Measurements from ENCODE around the gene KPRP. TPM values are rescaled to one million over a fixed set of nuclear protein-coding genes. Genes with fewer than 3 reads are reported as not detected.

Gene KPRP
- total RNA-seq, 1 experiment from 2014 or later: not detected

DNA sequence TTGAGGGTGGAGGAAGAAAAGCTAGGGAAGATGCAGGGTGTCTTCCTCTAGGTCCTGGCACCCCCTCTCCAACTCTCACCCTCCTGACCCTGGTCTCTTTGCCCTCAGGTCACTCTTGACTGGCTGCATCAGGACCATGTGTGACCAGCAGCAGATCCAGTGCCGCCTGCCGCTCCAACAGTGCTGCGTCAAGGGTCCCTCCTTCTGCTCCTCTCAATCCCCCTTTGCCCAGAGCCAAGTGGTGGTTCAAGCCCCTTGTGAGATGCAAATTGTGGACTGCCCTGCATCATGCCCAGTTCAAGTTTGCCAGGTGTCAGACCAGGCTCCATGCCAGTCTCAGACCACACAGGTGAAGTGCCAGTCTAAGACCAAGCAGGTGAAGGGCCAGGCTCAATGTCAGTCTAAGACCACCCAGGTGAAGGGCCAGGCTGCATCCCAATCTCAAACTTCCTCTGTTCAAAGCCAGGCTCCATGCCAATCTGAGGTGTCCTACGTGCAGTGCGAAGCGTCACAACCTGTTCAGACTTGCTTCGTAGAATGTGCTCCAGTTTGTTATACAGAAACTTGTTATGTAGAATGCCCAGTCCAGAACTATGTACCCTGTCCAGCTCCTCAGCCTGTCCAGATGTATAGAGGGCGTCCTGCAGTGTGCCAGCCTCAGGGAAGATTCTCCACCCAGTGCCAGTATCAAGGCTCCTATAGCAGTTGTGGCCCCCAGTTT lies 1.8 kb downstream of the KPRP start:
- no peak overlapping the region for H3K4me3 ChIP-seq
- no peaks in the 10 kb centered on the region for H3K9me3 ChIP-seq
- DNase-seq: no peak
- no peaks in the 10 kb centered on the region for H3K36me3 ChIP-seq
- no peaks in the 10 kb centered on the region for H3K27me3 ChIP-seq

DNA sequence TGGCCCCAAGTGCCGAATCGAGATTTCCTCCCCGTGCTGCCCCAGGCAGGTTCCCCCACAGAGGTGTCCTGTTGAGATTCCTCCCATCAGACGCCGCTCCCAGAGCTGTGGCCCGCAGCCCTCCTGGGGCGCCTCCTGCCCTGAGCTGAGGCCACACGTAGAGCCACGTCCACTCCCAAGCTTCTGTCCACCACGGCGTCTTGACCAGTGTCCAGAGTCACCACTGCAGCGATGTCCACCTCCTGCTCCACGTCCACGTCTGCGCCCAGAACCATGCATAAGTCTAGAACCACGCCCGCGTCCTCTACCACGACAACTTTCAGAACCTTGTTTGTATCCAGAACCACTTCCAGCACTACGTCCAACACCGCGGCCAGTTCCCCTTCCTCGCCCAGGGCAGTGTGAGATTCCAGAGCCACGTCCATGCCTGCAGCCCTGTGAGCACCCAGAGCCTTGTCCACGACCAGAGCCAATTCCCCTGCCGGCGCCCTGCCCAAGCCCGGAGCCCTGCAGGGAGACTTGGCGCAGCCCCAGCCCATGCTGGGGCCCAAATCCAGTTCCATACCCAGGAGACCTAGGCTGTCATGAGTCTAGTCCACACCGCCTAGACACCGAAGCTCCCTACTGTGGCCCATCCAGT lies 2.8 kb downstream of the KPRP start:
- Histone ChIP-seq H3K36me3 (no peaks in the 10 kb centered on the region), H3K4me3 (no peak overlapping the region), H3K27me3 (no peaks in the 10 kb centered on the region), H3K9me3 (no peaks in the 10 kb centered on the region)
- DNase-seq: no peak

DNA sequence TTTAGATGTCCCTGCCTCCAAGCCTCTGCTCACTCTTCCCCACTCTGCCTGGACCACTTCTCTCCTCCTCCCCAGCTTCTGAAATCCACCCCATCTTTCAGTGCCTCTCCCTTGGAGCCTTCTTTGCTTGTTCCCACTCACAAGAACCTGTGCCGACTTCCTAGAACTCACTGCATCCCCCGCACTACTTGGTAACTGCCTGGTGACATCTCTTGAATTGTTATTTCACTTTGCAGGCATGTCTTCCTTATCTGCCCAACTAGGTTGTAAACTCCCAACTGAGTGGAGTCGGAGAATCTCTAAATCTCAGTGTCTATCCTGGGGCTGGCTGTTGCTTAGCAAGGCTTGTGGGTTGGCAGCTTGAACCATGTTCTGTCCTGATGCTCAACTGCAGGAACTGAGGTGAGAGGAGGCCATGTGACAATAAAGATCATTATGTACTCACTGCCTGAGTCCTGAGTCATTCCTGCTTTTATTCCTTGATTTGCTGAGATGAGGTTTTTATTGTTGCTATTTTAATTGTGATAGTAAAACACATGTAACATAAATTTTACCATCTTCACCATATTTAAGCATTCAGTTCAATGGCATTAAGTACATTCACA lies 3.9 kb downstream of the KPRP start:
- H3K9me3 ChIP-seq: no peaks in the 10 kb centered on the region
- DNase-seq: no peak
- H3K27me3 ChIP-seq: no peaks in the 10 kb centered on the region

DNA sequence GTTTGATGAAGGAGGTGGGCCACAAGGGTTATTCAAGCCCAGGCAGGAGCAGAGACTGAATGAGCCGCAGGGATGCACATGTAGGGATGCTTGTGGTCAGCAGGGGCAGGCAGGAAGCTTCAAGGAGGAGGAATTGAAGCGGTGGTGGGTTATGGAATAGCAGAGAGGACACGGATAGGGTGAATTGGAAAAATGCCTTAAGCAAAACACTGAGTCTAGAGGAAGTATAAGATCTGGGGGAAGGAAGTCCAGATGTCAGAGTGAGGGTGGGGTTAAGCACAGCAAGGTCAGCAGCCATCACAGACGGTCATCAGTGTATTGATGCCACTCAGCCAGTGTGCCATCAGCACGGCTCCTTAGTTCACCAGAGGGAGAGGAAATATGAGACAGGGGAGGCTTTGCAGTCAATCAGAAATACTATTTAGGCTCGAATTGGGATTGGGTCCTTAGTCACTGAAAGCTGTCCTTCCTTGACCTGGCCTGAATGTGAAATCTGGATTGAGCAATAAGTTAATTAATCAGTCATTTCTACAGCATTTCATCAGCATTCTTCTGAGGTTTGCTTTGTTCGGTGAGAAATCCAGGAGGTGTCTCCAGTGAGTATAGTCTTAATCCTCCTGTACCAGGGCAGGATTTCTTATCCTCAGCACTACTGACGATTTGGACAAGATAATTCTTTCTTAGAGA lies 11.2 kb downstream of the KPRP start:
- no peak for DNase-seq
- H3K9me3 ChIP-seq: no peaks in the 10 kb centered on the region
- no peaks in the 10 kb centered on the region for H3K36me3 ChIP-seq
- H3K4me3 ChIP-seq: no peak overlapping the region
- no peaks in the 10 kb centered on the region for H3K27me3 ChIP-seq

More for the DNA sequence above, 3.9 kb downstream of the KPRP start:
- no peak overlapping the region for H3K4me3 ChIP-seq
- no peaks in the 10 kb centered on the region for H3K36me3 ChIP-seq

DNA sequence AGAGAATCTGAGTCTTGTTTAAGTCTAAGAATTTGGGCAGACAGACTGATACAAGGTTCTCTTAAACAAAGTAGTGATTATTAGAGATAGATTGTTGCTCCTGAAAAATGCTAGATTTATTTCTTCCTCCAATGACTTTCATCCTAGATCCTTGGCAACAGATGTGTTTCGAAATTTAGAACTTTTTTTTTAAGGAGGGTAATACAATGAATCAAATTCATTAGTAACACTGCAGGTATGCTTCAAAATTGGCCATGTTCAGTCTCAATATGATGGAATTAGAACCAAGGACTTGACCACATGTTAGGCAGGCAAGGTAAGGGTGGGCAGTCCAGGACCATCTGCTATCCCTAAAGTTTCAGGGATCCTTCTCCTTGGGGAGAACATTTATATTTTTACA lies 12.6 kb downstream of the KPRP start:
- DNase-seq: no peak
- Histone ChIP-seq H3K9me3 (no peaks in the 10 kb centered on the region), H3K36me3 (no peaks in the 10 kb centered on the region), H3K27me3 (no peaks in the 10 kb centered on the region), H3K4me3 (no peak overlapping the region)

DNA sequence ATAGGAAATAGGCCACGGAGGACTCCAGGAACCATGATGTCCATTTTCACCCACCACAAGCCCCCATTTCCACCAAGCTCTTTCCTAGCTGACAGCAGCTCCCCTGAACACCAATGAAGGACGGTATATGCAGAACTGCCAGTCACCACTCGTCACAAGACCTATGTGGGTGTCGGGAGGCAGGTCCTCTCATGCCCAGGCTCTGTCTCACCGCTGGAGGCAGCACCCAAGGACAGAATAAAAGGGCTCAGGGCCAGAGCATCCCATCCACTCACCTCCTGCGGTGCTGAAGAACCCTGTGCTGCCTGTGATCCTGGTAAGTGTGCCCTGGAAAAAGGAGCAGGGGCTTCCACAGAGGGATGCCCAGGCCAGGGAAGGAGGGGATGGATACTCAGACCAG lies 17.1 kb downstream of the KPRP start, which contains the start of gene LCE1F:
TSS of gene LCE1F (plus strand) at position 266 of the 400 bp plus-strand sequence. CDS start 1,232 bp downstream, outside the sequence.
- H3K9me3 ChIP-seq: no peaks in the 10 kb centered on the region
- no peaks in the 10 kb centered on the region for H3K36me3 ChIP-seq
- no peak for DNase-seq
- H3K27me3 ChIP-seq: no peaks in the 10 kb centered on the region
- H3K4me3 ChIP-seq: no peak within 1 kb of the TSS

DNA sequence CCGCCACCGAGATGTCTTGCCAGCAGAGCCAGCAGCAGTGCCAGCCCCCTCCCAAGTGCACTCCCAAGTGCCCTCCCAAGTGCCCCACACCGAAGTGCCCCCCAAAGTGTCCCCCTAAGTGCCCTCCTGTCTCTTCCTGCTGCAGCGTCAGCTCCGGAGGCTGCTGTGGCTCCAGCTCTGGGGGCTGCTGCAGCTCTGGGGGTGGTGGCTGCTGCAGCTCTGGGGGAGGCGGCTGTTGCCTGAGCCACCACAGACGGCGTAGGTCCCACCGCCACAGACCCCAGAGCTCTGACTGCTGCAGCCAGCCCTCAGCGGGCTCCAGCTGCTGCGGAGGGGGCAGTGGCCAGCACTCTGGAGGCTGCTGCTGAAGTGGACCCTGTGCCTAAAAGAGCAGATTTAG lies 18.5 kb downstream of the KPRP start:
- DNase-seq: no peak
- H3K27me3 ChIP-seq: no peaks in the 10 kb centered on the region
- H3K9me3 ChIP-seq: no peaks in the 10 kb centered on the region
- no peak overlapping the region for H3K4me3 ChIP-seq
- H3K36me3 ChIP-seq: no peaks in the 10 kb centered on the region

DNA sequence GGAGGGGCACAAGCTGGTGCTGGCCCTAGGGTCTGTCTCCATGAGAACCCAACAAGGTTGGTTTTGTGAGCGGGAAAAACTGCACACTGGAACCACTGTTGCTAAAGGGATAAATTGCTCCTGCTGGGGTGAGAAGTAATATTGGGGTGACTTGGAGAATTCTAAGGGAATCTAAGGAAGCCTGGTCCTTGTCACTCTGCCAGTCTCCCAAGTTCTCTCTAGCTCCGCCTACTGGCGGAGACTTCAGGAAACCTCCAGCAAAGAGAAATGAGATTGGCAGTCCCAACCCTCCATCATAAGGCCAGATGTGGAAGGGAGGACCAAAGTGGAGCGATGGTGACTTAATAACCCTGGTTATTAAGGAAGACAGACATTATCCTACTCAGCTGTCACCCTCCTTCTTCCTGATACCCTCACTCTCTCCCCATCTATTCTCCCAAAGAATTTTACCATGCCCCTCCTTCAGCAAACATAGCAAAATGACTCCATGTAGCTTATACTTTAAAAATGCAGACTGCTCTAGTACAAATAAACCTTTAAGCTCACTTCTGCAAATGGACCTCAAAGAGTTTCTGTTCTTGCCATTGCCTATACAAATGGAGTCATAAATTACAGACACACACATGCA lies 19.8 kb downstream of the KPRP start:
- H3K9me3 ChIP-seq: no peaks in the 10 kb centered on the region
- no peaks in the 10 kb centered on the region for H3K27me3 ChIP-seq
- no peaks in the 10 kb centered on the region for H3K36me3 ChIP-seq
- no peak overlapping the region for H3K4me3 ChIP-seq
- no peak for DNase-seq

DNA sequence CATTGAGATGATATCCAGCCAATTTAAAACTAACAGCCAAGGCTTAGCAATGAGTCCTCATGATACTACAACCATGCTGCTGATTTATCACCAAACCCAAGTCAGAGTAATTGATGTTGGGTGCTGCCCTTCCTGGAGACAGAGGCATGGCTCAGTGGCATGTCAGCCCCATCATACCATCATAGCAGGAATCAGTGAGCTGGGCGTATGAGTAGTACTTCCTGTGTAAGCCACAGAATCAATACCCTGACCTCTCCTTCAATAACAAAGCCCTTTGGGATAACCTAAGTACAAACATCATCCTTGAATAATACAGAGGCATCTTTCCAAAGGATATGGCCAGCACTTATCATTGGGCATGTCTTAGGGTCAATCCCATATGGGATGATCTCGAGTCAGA lies 25.3 kb downstream of the KPRP start:
- no peaks in the 10 kb centered on the region for H3K27me3 ChIP-seq
- H3K36me3 ChIP-seq: no peaks in the 10 kb centered on the region
- no peak overlapping the region for H3K4me3 ChIP-seq
- no peaks in the 10 kb centered on the region for H3K9me3 ChIP-seq
- DNase-seq: no peak

DNA sequence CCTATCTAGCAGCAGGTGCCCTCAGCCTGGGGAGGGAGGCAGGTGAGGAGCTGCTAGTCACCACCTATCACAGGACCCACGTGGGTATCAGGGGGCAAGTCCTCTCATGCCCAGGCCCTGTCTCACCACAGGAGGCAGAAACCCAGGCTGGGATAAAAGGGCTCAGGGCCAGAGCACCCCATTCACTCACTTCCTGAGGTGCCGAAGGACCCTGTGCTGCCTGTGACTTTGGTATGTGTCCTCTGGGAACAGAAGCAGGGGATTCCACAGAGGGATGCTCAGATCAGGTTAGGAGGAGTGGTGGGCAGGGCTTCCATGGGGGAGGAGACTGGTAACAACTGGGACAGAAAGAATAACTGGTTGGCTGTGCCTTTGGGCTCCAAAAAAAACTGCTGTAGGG lies 28.3 kb downstream of the KPRP start, which contains the start of gene LCE1E:
TSS of gene LCE1E (plus strand) at position 181 of the 400 bp plus-strand sequence. CDS start 1,043 bp downstream, outside the sequence.
- H3K4me3 ChIP-seq: no peak within 1 kb of the TSS
- no peaks in the 10 kb centered on the region for H3K27me3 ChIP-seq
- H3K9me3 ChIP-seq: no peaks in the 10 kb centered on the region
- no peaks in the 10 kb centered on the region for H3K36me3 ChIP-seq
- no peak for DNase-seq

DNA sequence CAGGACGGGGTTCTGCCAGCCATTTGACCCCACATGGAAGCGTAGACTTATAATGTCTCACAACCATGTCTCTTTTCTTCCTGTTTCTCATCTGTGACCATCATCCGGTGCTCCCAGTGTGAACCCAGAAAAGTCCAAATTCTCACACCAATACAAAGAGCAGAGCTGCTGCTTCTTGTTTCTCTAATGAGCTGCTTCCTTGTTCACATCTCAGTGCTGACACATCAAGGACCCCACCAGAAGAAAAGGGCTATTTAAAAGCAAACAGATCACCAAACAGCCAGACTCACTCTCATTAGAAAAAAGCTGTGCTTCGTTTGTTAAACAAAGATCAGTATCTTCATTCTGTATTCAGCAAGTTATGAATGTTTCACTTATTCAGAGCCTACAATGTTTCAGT lies 37.9 kb downstream of the KPRP start:
- H3K4me3 ChIP-seq: no peak overlapping the region
- H3K9me3 ChIP-seq: no peaks in the 10 kb centered on the region
- no peaks in the 10 kb centered on the region for H3K36me3 ChIP-seq
- H3K27me3 ChIP-seq: no peaks in the 10 kb centered on the region
- no peak for DNase-seq

DNA sequence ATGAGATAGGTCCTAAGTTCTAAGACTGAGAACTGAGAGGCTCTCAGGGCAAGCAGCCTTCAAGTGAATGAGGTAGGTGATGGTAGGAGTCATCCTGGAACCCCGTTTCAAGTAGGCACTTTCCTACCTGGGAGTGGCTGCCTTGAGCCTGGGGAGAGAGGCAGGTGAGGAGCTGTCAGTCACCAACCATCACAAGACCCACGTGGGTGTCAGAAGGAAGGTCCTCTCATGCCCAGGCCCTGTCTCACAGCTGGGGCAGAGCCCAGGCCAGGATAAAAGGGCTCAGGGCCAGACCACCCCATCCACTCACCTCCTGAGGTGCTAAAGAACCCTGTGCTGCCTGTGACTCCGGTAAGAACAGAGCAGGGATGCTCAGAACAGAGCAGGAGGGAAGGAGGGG lies 38.6 kb downstream of the KPRP start, which contains the start of gene LCE1D:
TSS of gene LCE1D (plus strand) at position 301 of the 400 bp plus-strand sequence. CDS start 1,074 bp downstream, outside the sequence.
- no peak for DNase-seq
- Histone ChIP-seq H3K9me3 (no peaks in the 10 kb centered on the region), H3K36me3 (no peaks in the 10 kb centered on the region), H3K27me3 (no peaks in the 10 kb centered on the region), H3K4me3 (no peak within 1 kb of the TSS)

DNA sequence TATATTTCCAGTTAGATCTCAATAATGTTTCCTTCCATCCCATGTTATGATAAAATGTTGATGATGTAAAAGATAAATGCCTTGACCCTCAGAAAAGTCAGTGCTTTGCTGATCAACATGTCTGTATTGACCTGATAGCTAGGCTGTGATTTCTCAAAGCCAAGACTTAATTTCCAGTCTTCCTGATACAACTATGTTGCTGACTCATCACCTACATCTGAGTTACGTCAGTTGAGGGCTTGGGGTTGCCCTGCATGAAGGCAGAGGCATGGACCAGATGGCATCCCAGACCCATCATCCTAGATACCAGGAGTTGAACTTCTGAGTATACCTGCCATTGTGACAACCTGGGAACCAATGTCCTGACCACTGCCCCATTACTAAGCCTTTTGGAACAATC lies 43.5 kb downstream of the KPRP start:
- H3K4me3 ChIP-seq: no peak overlapping the region
- no peak for DNase-seq
- H3K9me3 ChIP-seq: no peaks in the 10 kb centered on the region
- no peaks in the 10 kb centered on the region for H3K27me3 ChIP-seq
- H3K36me3 ChIP-seq: no peaks in the 10 kb centered on the region

DNA sequence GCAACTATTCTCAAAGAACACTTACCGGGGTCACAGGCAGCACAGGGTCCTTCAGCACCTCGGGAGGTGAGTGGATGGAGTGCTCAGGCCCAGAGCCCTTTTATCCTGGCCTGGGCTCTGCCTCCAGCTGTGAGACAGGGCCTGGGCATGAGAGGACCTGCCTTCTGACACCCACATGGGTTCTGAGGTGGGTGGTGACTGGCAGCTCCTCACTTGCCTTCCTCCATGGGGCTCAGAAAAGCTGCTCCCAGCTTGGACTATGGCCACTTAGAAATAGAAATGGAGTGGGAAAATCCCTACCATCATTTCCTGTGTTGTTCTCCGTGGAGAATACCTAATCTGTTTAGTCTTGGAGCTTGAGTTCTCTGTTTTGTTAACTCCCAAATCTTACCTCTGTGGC lies 48.8 kb downstream of the KPRP start, which contains the start of gene LCE1C:
TSS of gene LCE1C (minus strand) at position 76 of the 400 bp plus-strand sequence. CDS start 1,173 bp downstream, outside the sequence.
- Histone ChIP-seq H3K9me3 (no peaks in the 10 kb centered on the region), H3K27me3 (peaks cover 3% of the 10 kb centered on the region; the same call in 1 of the 2 replicates), H3K4me3 (no peak within 1 kb of the TSS), H3K36me3 (no peaks in the 10 kb centered on the region)
- DNase-seq: peak; percentile 45

DNA sequence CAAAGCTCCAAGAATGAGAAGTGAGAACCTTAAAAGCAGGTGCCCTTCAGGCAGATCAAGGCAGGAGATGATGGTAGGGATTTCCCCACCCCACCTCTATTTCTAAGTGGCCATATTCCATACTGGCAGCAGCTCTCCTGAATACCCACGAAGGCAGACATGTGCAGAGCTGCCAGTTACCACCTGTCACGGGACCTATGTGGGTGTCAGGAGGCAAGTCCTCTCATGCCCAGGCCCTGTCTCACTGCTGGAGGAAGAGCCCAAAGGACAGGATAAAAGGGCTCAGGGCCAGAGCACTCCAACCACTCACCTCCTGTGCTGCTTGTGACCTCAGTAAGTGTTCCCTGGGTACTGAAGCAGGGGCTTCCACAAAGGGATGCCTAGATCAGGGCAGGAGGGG lies 53.2 kb downstream of the KPRP start:
- no peaks in the 10 kb centered on the region for H3K9me3 ChIP-seq
- DNase-seq: no peak
- peaks cover 3% of the 10 kb centered on the region; the same call in 1 of the 2 replicates for H3K27me3 ChIP-seq
- no peaks in the 10 kb centered on the region for H3K36me3 ChIP-seq
- H3K4me3 ChIP-seq: no peak overlapping the region

Measured in MG63 (cell line).